Breast epithelium (tissue), 4 donors: ENCODE measurements around the gene PICALM. TPM values are rescaled to one million over a fixed set of nuclear protein-coding genes. Genes with fewer than 3 reads are reported as not detected.

Experiments
- DNase-seq, 2 donors: peaks; one replicate each; pipeline ENCODE4 v3.0.0-alpha.2; 2019; ENCODE audit warnings: low spot score in 2 of 2
- H3K27ac ChIP-seq, 2 donors: fragments of 200-600 bp; sonication (generic) in 1 of 2; one replicate each; pipeline ENCODE4 v1.5.1; 2016 to 2019; ENCODE audit warnings: mild to moderate bottlenecking in 1 of 2
- H3K27me3 ChIP-seq, 2 donors: fragments of 200-600 bp; sonication (generic) in 1 of 2; one replicate each; pipeline versions ENCODE4 v1.5.1 to v1.6.0; 2017 to 2019; ENCODE audit warnings: control low read depth in 1 of 2, mild to moderate bottlenecking in 1 of 2
- H3K36me3 ChIP-seq: fragments of 200-600 bp; one replicate; pipeline ENCODE4 v1.5.1; 2019
- H3K4me1 ChIP-seq, 2 donors: fragments of 200-600 bp; sonication (generic); one replicate each; pipeline ENCODE4 v1.5.1; 2016 to 2019; ENCODE audit warnings: control low read depth in 1 of 2
- H3K4me3 ChIP-seq, 3 donors: fragments of 200-600 bp; sonication (generic); 1 replicate in 2 of 3; 2 replicates in 1 of 3; pipeline ENCODE4 v1.5.1; 2016 to 2019; ENCODE audit warnings: mild to moderate bottlenecking in 3 of 3, moderate library complexity in 2 of 3
- H3K9me3 ChIP-seq, 2 donors: fragments of 200-600 bp; sonication (generic) in 1 of 2; one replicate each; pipeline ENCODE4 v1.5.1; 2016 to 2019; ENCODE audit warnings: control low read depth in 1 of 2
- POLR2A ChIP-seq: fragments of 450-650 bp; IDR thresholded peaks from one replicate; pipeline ENCODE4 v1.6.1; 2016; ENCODE audit warnings: antibody characterized with exemption, mild to moderate bottlenecking, moderate library complexity
- POLR2AphosphoS5 ChIP-seq, 3 donors: sonication (generic); formaldehyde crosslinking; IDR thresholded peaks; one replicate each; pipeline ENCODE4 v1.6.1; 2017; ENCODE audit warnings: antibody characterized with exemption in 3 of 3
- intact Hi-C: fragments of 100-400 bp; cut with DNase I; formaldehyde crosslinking; loops from one replicate; pipeline ENCODE4 v1.15.1; 2023; ENCODE audit warnings: low total_unique reads
- total RNA-seq, 3 donors: library from RNA; depleted of rRNA; stranded (reverse); fragments of >200 nt; gene quantifications; one replicate each; pipeline ENCODE4 v1.1.0, GENCODE V29; 2016
- TF ChIP-seq, protein P1 (sequence below), 3 donors: fragments of 450-650 bp; IDR thresholded peaks; one replicate each; pipeline ENCODE4 v1.5.1; 2016 to 2017; ENCODE audit warnings: antibody characterized with exemption in 3 of 3, mild to moderate bottlenecking in 3 of 3, moderate library complexity in 3 of 3

The PICALM gene
- total RNA-seq, 3 donors from 2014 or later, result 327 to 336 (median 328) TPM

DNA sequence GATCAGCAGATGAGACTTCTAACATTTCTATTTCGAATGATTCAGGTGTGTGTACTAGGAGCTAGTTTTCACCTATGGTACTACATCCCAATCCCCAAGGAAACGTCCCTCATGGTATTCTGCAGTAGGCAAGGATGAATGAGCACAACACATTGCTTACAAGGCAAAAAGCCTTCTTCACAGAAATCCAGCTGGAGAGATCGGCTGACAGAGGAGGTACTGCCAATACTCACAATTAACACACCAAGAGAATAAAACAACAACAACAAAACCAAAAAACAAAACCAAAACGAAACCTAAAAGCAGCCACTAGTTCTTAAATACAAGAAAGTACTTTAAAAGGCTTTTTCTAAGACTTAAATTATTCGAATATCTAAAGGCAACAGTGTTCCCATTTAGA is 101.4 kb downstream of the PICALM start:
- Histone ChIP-seq H3K27me3 (no peaks in the 10 kb centered on the region), H3K4me1 (no peaks in the 10 kb centered on the region), H3K4me3 (no peak overlapping the region), H3K9me3 (no peaks in the 10 kb centered on the region), H3K36me3 (peaks cover 5% of the 10 kb centered on the region), H3K27ac (no peak overlapping the region)
- TF ChIP-seq, protein P1, sequence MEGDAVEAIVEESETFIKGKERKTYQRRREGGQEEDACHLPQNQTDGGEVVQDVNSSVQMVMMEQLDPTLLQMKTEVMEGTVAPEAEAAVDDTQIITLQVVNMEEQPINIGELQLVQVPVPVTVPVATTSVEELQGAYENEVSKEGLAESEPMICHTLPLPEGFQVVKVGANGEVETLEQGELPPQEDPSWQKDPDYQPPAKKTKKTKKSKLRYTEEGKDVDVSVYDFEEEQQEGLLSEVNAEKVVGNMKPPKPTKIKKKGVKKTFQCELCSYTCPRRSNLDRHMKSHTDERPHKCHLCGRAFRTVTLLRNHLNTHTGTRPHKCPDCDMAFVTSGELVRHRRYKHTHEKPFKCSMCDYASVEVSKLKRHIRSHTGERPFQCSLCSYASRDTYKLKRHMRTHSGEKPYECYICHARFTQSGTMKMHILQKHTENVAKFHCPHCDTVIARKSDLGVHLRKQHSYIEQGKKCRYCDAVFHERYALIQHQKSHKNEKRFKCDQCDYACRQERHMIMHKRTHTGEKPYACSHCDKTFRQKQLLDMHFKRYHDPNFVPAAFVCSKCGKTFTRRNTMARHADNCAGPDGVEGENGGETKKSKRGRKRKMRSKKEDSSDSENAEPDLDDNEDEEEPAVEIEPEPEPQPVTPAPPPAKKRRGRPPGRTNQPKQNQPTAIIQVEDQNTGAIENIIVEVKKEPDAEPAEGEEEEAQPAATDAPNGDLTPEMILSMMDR (IDR thresholded peaks at IDR 0.05), result no peak
- TF ChIP-seq POLR2A (no peak), POLR2AphosphoS5 (IDR thresholded peaks at IDR 0.05) (no peak)
- intact Hi-C loops, result no loop called here
- no peak for DNase-seq

DNA sequence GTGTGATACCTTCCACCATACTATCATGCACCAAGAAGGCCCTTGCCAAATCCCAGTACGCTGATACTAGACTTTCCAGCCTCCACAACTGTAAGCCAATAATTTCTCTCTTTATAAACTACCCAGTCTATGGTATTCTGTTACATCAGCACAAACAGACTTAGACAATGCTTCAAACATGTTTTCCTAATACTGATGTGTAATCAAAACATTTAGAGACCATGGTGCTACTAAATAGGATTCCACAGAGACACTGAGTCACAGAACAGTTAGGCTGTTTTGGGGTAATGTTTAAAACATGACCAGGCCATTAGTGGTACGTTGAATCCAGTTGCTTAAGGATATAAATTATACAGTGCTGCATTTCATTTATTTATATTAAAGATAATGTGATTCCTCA is 103.7 kb downstream of the PICALM start:
- Histone ChIP-seq H3K27me3 (no peaks in the 10 kb centered on the region), H3K9me3 (no peaks in the 10 kb centered on the region), H3K4me1 (no peaks in the 10 kb centered on the region), H3K4me3 (no peak overlapping the region), H3K36me3 (no peaks in the 10 kb centered on the region), H3K27ac (no peak overlapping the region)
- TF ChIP-seq POLR2A (no peak), POLR2AphosphoS5 (IDR thresholded peaks at IDR 0.05) (no peak)
- TF ChIP-seq, protein P1 (IDR thresholded peaks at IDR 0.05), result no peak
- DNase-seq, result no peak
- intact Hi-C loops, result no loop called here

DNA sequence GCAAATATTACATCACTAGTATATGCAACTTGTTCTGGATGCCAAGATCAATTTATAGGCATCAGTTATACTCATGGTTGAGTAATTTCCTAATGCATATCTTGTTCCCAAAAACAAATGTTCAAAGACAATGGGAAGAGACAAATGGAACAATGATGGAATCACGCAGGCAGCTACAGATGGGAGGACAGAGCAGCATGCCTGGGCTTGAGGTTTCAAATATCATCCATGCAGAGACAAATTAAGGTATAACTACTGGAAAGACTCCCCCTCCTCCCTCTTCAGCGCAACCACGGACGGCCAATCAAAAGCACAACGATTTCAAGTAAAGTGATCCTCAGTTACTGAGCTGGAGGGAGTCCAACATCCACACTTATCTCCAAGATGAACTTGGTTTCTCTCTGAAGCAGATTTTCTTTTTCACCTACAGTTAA is 106.9 kb downstream of the PICALM start:
- Histone ChIP-seq H3K27me3 (no peaks in the 10 kb centered on the region), H3K9me3 (no peaks in the 10 kb centered on the region), H3K4me3 (no peak overlapping the region), H3K27ac (no peak overlapping the region), H3K4me1 (no peaks in the 10 kb centered on the region), H3K36me3 (peaks cover 6% of the 10 kb centered on the region)
- intact Hi-C loops, result no loop called here
- TF ChIP-seq, protein P1 (IDR thresholded peaks at IDR 0.05), result no peak
- TF ChIP-seq POLR2A (no peak), POLR2AphosphoS5 (IDR thresholded peaks at IDR 0.05) (no peak)
- no peak for DNase-seq

DNA sequence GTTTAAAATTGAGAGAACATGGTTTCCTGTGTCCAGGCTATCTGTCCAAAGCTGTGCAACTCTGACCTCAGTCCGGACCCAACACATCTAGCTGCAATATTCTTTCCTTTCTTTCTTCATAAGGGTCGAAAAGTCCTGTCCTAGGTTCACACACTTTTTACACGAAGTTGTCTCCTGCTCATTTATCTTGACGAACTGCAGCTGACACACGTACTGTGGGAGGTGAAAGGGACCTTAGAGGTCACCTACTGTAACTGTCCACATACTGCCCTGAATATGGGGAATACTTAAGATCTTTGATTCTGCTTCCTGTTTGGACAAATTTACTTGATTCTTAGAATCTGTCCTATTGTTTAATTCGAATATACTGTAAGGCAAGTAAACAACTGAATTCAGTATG is 107.8 kb downstream of the PICALM start:
- H3K4me1 ChIP-seq, result no peaks in the 10 kb centered on the region
- DNase-seq, result no peak
- intact Hi-C loops, result no loop called here
- no peaks in the 10 kb centered on the region for H3K27me3 ChIP-seq
- H3K36me3 ChIP-seq, result peaks cover 6% of the 10 kb centered on the region
- no peaks in the 10 kb centered on the region for H3K9me3 ChIP-seq
- H3K27ac ChIP-seq, result no peak overlapping the region
- TF ChIP-seq POLR2AphosphoS5 (IDR thresholded peaks at IDR 0.05), result no peak
- H3K4me3 ChIP-seq, result no peak overlapping the region

DNA sequence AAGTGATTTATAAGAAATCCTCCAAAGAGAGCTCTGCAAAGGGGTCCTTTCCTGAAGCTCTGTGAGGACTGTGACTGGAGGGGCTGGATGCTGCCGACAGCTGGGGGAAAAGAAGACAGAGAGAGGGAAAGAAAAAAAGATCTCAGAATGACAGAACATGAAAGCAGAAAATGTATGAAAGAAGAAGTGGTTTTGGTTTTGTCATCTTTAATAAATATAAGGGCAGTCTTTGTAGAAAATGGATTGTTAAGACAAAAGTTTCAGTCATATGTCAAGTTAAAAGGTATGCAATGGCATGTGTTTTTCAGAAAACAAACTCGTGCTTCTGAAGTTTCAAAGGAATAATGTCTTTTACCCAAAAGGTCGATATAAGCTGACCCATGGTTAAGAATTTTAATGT is 108.2 kb downstream of the PICALM start:
- TF ChIP-seq POLR2A (no peak), POLR2AphosphoS5 (IDR thresholded peaks at IDR 0.05) (no peak)
- TF ChIP-seq, protein P1 (IDR thresholded peaks at IDR 0.05), result no peak
- no peaks in the 10 kb centered on the region for H3K9me3 ChIP-seq
- peaks cover 6% of the 10 kb centered on the region for H3K36me3 ChIP-seq
- no peak for DNase-seq
- intact Hi-C loops, result no loop called here
- no peaks in the 10 kb centered on the region for H3K4me1 ChIP-seq
- H3K4me3 ChIP-seq, result no peak overlapping the region
- H3K27ac ChIP-seq, result no peak overlapping the region
- no peaks in the 10 kb centered on the region for H3K27me3 ChIP-seq

DNA sequence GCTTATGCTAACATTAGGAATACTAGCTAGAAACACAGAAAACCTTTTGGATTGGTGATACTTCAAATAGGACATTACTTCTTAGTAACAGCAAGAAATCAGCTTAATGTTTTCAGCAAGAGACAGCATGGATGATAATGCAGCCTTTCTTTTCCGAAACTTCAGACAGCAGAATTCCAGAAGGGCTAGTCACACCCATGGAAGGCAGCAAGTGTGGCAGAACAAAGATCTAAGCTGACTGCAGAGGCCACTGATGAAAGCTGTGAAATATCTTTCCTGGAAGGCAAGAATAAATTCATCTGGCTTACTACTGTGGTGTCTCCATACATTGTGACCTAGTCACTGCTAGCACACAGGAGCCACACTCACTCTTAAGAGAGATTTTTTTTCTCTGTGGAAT is 113.4 kb downstream of the PICALM start:
- Histone ChIP-seq H3K4me3 (no peak overlapping the region), H3K27me3 (no peaks in the 10 kb centered on the region), H3K27ac (no peak overlapping the region), H3K4me1 (no peaks in the 10 kb centered on the region), H3K9me3 (no peaks in the 10 kb centered on the region), H3K36me3 (peaks cover 6% of the 10 kb centered on the region)
- intact Hi-C loops, result no loop called here
- no peak for TF ChIP-seq POLR2A
- TF ChIP-seq, protein P1 (IDR thresholded peaks at IDR 0.05), result no peak
- TF ChIP-seq POLR2AphosphoS5 (IDR thresholded peaks at IDR 0.05), result no peak
- no peak for DNase-seq
